GM21390 (cell line): ENCODE measurements around the gene KIRREL2.

Experiments used
- ATAC-seq: cut with Tn5 transposase; IDR thresholded peaks from one replicate; pipeline ENCODE4 v1.9.1; 2021; ENCODE audit not compliant: unreplicated experiment

KIRREL2 gene

GRCh38 chr19:35913589-35913988 is 56.9 kb downstream of the KIRREL2 start:
- ATAC-seq = no peak

- ATAC-seq = no peak
These were observed 58.7 kb downstream of the KIRREL2 start for GRCh38 chr19:35915443-35915842.
